GM12873 (cell line): ENCODE measurements around the gene PXMP2.

ENCODE experiments used
- TF ChIP-seq, protein P1 (sequence below): IDR thresholded peaks from 2 replicates; pipeline ENCODE4 v1.5.1; 2012; ENCODE audit warnings: low read depth, mild to moderate bottlenecking, moderate library complexity, low read length, control low read depth; ENCODE audit not compliant: insufficient read depth; ENCODE audit errors: missing control alignments

The PXMP2 gene

GRCh38 chr12:132728502-132728901 is 41.1 kb downstream of the PXMP2 start:
- TF ChIP-seq, protein P1, sequence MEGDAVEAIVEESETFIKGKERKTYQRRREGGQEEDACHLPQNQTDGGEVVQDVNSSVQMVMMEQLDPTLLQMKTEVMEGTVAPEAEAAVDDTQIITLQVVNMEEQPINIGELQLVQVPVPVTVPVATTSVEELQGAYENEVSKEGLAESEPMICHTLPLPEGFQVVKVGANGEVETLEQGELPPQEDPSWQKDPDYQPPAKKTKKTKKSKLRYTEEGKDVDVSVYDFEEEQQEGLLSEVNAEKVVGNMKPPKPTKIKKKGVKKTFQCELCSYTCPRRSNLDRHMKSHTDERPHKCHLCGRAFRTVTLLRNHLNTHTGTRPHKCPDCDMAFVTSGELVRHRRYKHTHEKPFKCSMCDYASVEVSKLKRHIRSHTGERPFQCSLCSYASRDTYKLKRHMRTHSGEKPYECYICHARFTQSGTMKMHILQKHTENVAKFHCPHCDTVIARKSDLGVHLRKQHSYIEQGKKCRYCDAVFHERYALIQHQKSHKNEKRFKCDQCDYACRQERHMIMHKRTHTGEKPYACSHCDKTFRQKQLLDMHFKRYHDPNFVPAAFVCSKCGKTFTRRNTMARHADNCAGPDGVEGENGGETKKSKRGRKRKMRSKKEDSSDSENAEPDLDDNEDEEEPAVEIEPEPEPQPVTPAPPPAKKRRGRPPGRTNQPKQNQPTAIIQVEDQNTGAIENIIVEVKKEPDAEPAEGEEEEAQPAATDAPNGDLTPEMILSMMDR: no peak

DNA sequence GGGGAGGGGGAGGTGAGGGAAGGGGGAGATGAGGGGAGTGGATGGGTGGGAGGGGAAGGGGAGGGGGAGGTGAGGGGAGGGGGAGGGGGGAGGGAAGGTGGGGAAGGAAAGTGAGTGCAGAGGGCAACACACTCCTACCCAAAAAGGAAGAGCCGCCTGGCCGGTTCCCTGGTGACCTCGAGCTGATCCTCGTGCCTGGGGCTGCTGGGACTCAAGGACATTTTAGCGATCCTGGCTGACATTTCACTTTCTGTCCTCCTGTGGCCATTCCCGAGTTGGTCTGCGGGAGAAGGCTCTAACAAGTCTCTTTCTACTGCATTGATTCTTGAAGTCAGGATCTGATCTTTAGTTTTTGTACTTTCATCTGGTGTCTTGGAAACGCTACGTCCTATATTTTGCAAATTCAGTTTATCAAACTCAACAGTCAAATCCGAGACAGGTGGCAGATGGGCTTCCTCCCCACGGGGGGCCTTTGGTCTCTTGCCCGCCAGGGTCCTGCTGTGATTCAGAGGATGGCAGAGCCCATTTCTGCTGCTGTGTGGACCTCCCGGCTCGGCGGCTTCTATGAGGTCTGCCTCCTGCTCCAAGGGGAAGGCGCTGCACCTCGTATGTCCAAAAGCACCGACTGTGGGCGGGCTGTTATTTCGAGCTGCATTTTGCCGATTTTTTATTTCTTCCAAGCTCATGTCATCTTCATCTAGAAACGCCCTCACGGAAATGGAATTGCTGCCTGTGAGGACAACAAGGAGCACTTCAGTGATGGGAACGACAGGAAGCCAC is 42.3 kb downstream of the PXMP2 start:
- TF ChIP-seq, protein P1: no peak

GRCh38 chr12:132730353-132730752 is 43.0 kb downstream of the PXMP2 start:
- TF ChIP-seq, protein P1: no peak

GRCh38 chr12:132731574-132731973 is 44.2 kb downstream of the PXMP2 start:
- TF ChIP-seq, protein P1: no peak

- TF ChIP-seq, protein P1: no peak
These were observed 46.8 kb downstream of the PXMP2 start for GRCh38 chr12:132734206-132734605.

DNA sequence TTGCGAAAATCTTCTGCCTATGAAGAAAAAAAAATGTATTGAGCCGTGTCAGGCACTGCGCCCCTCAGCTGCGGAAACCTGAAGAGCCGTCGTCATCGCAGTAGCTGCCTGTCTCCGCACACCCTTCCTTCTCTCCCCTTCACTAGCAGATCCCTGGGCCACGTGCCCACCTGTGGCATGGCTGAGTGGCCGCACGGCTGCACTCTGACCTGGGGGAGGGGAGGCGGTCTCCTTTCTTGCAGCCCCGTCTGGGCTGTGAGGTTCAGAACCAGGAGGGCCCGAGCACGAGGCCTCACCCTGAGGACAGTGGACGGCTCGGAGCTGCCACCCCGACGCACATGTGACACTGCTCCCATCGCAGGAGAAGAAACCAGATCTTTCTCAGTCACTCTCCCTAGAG is 48.1 kb downstream of the PXMP2 start:
- TF ChIP-seq, protein P1: no peak

DNA sequence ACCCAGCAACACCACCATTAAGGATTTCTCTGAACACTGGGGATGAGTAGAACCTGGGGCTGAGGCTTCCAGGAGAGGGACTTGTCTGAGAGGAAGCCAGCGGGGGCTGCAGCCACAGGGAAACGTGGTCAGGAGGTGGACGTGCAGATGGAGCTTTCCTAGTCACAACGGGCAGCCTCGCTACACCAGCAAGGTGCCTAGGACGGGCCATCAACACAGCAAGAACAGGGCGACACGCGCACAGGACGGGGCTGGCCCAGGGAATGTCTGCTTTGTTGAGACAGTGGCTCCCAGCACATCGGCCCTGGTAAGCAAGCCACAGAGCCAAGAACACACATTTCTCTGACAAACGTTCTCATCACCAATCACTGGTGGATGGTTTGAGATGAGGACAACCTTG is 49.0 kb downstream of the PXMP2 start:
- TF ChIP-seq, protein P1: no peak

GRCh38 chr12:132736913-132737312 is 49.5 kb downstream of the PXMP2 start:
- TF ChIP-seq, protein P1: no peak
